ENCODE measurements around the gene CYP1A2.
"Not testable (repeated sequence)": the region's sequence is repeated elsewhere in the genome, so short reads cannot be mapped to it uniquely, and the experiment has no call there.

Gene CYP1A2

DNA sequence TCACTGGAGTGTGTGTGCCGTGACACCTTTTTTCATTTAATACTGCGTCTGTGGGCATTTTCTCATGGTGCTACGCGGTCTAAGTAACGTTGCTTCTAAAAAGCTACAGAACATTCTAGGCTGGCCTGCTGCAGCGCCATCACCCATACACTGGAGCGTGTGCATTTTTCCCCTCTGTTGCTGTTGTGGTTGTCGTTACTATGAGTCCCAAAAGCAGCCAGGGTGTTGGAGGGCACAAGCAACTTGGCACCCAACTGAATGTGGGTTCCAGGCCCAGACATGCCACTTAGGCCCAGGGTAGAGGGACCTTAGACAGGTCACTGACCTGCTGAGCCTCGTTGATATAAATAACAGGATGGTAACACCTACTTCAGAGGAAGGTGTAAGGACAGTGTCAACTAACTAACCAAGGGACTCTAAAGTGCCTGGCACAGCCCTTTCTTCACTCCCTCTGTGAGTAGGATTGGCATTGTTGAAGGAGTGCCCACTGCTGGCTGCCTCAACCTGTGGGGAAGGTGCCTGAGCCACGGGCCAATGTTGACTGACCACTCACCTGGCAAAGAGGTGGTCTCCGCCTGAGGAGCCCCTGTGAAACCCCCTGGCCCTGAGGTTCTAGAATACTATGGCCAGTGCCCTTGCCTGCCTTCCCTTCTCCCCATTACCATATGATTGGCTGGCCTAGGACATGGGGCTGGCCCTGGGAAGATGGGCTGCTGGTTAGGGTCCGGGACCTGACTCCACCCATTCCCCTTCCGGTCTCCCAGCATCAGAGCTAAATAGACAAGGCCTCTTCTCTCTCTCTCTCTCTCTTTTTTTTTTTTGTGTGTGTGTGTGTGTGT, 36.8 kb downstream of the CYP1A2 start:
- Mint-ChIP-seq H3K4me1 (ENCODE audit: low read depth) (peaks cover 83% of the 10 kb centered on the region), H3K36me3 (ENCODE audit: low read depth) (peaks cover 52% of the 10 kb centered on the region)
- intact Hi-C loops (cut with micrococcal nuclease): loop anchor here (2.0 to 5.0 kb wide), 2 partner anchors 15 to 667 kb away; partner anchors contain the start of gene SIN3A

DNA sequence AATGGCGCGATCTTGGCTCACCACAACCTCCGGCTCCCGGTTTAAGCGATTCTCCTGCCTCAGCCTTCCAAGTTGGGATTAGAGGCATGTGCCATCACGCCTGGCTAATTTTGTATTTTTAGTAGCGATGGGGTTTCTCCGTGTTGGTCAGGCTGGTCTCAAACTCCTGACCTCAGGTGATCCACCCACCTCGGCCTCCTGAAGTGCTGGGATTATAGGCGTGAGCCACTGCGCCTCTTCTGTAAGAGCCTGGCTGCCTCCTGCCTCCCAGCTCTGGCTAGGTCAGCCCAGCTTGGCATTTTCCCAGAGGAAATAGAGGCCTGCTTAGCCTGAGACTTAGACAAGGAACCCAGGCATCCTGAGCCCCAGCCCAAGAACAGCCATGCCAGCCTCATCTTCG, 37.4 kb downstream of the CYP1A2 start:
- peak overlapping the region; percentile 97 for H3K4me3 Mint-ChIP-seq
- H3K9me3 Mint-ChIP-seq, H3K27me3 Mint-ChIP-seq: not testable (repeated sequence)
- H3K27ac Mint-ChIP-seq: peak overlapping the region; percentile 93
- intact Hi-C loops (cut with micrococcal nuclease): loop anchor here (2.0 to 5.0 kb wide), 2 partner anchors 15 to 666 kb away; partner anchors contain the start of gene SIN3A
- peaks cover 82% of the 10 kb centered on the region for H3K4me1 Mint-ChIP-seq (ENCODE audit: low read depth)
- peaks cover 58% of the 10 kb centered on the region for H3K36me3 Mint-ChIP-seq (ENCODE audit: low read depth)

More for the DNA sequence above, 36.8 kb downstream of the CYP1A2 start:
- Mint-ChIP-seq H3K27ac (peak overlapping the region; percentile 93), H3K27me3 (no peaks in the 10 kb centered on the region), H3K9me3 (no peaks in the 10 kb centered on the region), H3K4me3 (peak overlapping the region; percentile 97)

DNA sequence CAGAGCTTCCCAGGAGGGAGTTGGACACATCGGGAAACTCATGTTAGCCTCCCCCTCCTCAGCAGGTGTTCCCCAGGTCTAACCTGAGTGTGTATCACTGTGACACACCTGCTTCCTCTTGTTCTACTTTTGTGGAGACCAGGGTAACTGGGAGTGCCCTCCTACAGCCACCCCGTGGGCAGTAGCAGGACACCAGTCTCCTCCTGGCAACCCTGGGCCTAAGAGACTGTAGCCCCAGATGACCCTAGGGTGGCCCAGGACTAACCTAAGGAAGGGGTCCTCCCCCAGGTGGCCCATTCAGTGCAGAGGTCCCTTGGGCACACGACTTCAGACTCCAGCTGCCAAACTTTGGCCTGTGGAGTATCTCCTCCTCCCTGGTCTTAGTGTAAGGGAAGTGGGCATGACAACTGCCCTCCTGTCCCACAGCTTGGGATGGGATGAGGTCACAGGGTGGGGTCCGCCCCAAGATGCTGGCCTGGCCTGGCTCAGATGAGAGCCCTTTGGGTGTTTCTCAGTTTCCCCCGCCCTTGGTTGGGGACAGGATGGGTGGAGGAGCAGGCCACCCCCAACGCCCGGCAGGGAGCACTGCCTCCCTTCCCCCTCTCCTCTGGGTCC, 38.0 kb downstream of the CYP1A2 start:
- Mint-ChIP-seq H3K9me3 (no peaks in the 10 kb centered on the region), H3K27me3 (no peaks in the 10 kb centered on the region), H3K36me3 (ENCODE audit: low read depth) (peaks cover 63% of the 10 kb centered on the region), H3K4me1 (ENCODE audit: low read depth) (peaks cover 82% of the 10 kb centered on the region), H3K4me3 (peak overlapping the region; percentile 97), H3K27ac (peak overlapping the region; percentile 93)
- intact Hi-C loops (cut with micrococcal nuclease): loop anchor here (2.0 to 5.0 kb wide), 2 partner anchors 14 to 666 kb away; partner anchors contain the start of gene SIN3A

DNA sequence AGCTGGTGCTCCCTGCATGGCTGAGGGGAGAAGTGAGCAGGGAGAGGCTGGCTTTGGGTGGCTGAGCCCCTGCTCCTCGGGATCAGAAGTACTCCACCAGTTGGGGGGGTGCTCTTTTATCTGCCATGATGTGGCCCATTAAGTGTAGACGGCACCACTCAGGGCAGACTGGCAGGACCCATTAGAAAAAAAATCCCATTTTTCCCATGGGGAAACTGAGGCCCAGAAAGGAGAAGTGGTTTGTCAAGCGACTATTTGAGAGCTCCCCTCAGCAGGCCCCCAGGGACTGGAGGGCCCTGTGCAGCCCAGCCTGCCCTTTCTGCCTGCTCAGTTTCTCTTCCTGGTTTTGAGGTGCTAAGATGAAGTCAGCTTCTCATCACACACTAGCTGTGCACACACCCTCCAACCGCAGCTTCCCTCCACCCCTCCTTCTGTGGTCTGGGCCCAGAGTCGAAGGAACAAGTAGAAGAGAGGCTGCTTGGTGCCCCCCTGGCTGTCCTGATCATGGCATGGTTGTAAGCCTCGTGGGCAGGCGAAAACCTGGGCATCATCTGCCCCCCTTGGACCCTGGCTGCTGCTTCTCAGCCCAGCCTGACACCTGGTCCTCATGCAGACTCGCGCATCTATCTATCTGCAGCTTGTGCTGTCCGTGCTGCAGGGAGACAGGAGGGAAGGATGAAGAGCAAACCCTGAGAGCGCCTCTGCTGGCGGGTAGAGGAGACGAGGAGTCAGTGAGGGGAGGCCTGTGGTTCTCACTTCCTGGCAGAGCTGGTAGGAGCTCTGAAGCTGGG, 38.8 kb downstream of the CYP1A2 start:
- Mint-ChIP-seq H3K27me3 (no peaks in the 10 kb centered on the region), H3K9me3 (no peaks in the 10 kb centered on the region), H3K36me3 (ENCODE audit: low read depth) (peaks cover 70% of the 10 kb centered on the region), H3K4me1 (ENCODE audit: low read depth) (peaks cover 90% of the 10 kb centered on the region), H3K4me3 (peak overlapping the region; percentile 97), H3K27ac (peak overlapping the region; percentile 93)
- intact Hi-C loops (cut with micrococcal nuclease): loop anchor here (2.0 to 5.0 kb wide), 2 partner anchors 13 to 665 kb away; partner anchors contain the start of gene SIN3A

DNA sequence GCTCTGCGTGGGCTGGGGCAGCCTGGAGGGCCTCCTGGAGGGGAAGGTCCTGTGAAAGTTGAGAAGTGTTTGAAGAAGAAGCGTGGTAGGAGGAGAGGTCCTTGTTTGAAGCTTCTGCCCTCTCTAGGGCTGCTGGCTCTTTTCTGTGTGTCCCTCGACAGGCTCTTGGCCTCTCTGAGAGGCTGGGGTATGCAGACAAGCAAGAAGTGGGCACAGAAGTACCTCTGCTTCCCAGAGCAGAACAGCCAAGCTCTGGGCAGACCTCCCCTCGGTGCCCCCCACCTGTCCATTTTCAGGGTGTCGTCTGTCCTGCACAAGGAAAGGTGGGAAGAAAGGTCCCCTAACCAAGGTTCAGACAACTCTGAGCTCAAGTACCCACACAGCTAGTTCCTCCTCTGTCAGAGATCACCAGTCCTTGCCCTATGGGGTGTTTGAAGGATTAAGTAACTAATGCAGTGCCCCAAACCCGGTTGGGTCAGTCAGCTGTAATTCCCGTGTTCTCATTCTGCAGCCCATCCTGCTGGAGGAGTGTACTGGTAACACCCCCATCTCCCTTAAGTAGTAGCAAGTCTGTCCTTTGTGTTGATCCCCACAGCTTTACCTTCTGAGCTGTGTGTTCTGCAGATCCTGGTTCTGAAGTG, 39.5 kb downstream of the CYP1A2 start:
- Mint-ChIP-seq H3K27me3 (no peaks in the 10 kb centered on the region), H3K27ac (peak overlapping the region; percentile 93), H3K4me1 (ENCODE audit: low read depth) (peaks cover 97% of the 10 kb centered on the region), H3K9me3 (no peaks in the 10 kb centered on the region), H3K36me3 (ENCODE audit: low read depth) (peaks cover 70% of the 10 kb centered on the region), H3K4me3 (peak overlapping the region; percentile 97)
- intact Hi-C loops (cut with micrococcal nuclease): loop anchor here (5.0 kb wide), 1 partner anchor 664 kb away; the partner anchor contains the start of gene SIN3A

DNA sequence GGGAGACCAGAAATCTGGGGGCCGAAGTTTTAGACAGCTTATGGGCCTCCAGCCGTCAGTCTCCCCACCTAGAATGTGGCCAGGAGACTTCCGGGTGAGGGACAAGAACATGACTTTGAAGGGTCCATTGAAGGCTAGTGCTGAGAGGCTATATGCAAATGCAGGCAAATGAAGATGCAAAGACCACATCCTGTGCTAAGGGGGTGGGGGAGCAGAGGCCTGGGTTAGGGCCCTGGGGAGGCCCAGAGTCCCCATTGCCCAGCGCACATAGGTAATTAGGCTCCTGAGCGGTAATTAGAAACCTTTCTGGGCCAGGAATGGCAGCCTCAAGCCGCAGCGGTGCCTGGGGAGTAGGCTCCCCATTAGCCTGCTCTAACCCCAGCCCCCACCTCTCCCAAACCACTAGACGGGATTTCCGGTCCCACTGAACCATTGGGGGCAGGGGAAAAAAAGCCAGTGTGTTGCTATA, 40.1 kb downstream of the CYP1A2 start:
- Mint-ChIP-seq H3K27me3 (no peaks in the 10 kb centered on the region), H3K4me3 (peak overlapping the region; percentile 97), H3K27ac (peak overlapping the region; percentile 93), H3K36me3 (ENCODE audit: low read depth) (peaks cover 70% of the 10 kb centered on the region), H3K4me1 (ENCODE audit: low read depth) (peaks cover 97% of the 10 kb centered on the region), H3K9me3 (no peaks in the 10 kb centered on the region)
- intact Hi-C loops (cut with micrococcal nuclease): loop anchor here (5.0 kb wide), 1 partner anchor 664 kb away; the partner anchor contains the start of gene SIN3A

DNA sequence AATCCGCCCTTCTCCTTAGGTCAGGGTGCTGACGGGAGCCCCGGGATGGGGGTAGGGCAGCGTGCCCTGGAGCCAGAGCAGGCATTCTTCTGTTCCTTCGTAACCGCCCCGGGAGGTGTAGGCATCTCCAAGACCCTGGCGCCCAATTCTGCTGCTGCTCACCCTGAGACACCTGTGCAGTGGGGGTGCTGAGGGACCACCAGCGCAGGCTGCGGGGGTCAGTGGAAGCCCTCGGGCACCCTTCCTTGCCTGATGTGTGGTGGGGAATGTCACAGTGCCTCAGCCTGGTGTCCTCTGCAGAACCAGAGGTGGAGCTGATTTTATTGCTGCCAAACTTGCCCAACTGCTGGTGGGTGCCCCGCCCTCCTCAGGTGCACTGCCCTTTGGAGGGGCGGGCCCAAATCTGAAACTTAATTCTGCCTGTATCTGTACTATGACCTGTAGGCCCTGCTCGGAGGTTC, 40.6 kb downstream of the CYP1A2 start:
- peak overlapping the region; percentile 93 for H3K27ac Mint-ChIP-seq
- H3K4me3 Mint-ChIP-seq: peak overlapping the region; percentile 97
- intact Hi-C loops (cut with micrococcal nuclease): loop anchor here (5.0 kb wide), 1 partner anchor 663 kb away; the partner anchor contains the start of gene SIN3A
- H3K4me1 Mint-ChIP-seq (ENCODE audit: low read depth): peaks cover 93% of the 10 kb centered on the region
- H3K9me3 Mint-ChIP-seq: no peaks in the 10 kb centered on the region
- H3K27me3 Mint-ChIP-seq: no peaks in the 10 kb centered on the region
- peaks cover 66% of the 10 kb centered on the region for H3K36me3 Mint-ChIP-seq (ENCODE audit: low read depth)

DNA sequence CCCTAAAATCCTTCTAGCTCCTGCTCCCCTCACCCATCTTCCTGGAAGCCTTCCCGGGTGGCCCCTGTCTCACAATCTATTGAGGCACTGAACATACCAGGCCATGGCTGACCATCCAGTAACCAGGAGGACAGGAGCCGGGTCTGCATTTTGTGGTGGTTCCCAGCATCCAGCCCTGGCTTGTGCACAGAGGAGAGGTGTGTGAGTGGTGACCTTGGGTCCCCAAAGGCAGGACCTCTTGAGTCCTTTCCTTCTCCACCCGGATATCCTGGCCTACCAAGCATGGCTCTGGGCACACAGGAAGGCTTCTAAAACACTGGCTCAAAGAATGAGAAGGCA, 41.1 kb downstream of the CYP1A2 start:
- Mint-ChIP-seq H3K27ac (peak overlapping the region; percentile 93), H3K4me3 (peak overlapping the region; percentile 97), H3K4me1 (ENCODE audit: low read depth) (peaks cover 93% of the 10 kb centered on the region), H3K27me3 (no peaks in the 10 kb centered on the region), H3K9me3 (no peaks in the 10 kb centered on the region), H3K36me3 (ENCODE audit: low read depth) (peaks cover 64% of the 10 kb centered on the region)
- intact Hi-C loops (cut with micrococcal nuclease): loop anchor here (5.0 kb wide), 1 partner anchor 663 kb away; the partner anchor contains the start of gene SIN3A

DNA sequence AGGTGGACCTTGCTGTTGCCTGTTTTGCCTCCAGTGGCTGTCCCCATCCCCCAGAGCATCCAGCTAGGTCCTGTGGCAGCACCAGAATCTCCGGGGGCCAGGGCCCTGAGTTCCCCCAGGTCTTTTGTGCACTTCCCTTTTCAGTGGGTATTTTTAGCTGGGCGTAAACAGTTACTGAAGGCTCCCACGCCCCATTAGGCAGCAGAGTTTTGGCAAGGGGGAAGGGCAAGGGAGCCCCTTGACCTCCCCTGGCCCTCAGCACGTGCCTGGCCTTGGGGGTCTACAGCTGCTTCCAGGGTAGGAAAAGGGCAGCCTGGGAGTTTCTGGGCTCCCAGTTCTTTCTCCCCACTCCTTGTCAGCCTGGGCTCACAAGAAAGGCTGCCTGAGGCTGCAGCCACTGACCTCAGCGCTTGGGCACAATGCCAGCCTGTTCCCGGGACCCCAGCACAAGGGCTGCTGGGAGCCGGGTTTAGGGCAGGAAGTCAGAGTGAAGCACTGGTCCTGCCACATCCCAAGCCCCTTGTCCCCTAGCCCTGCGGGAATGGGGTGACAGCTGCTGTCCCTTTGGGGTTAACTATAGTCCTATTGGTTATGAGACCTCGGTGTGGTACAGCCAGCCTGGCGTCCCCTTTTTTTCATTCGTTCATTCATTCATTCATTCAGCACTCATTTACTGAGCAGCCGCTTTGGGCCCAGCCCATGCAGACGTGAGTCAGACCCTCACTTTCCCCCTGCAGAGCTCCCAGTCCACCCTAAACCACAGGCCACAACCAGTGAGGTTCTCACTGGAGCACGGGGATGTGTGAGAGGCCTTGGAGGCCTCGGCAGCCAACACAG, 41.7 kb downstream of the CYP1A2 start:
- Mint-ChIP-seq H3K9me3 (no peaks in the 10 kb centered on the region), H3K4me1 (ENCODE audit: low read depth) (peaks cover 93% of the 10 kb centered on the region), H3K27ac (peak overlapping the region; percentile 93), H3K27me3 (no peaks in the 10 kb centered on the region), H3K36me3 (ENCODE audit: low read depth) (peaks cover 64% of the 10 kb centered on the region), H3K4me3 (peak overlapping the region; percentile 97)
- intact Hi-C loops (cut with micrococcal nuclease): no loop called here

DNA sequence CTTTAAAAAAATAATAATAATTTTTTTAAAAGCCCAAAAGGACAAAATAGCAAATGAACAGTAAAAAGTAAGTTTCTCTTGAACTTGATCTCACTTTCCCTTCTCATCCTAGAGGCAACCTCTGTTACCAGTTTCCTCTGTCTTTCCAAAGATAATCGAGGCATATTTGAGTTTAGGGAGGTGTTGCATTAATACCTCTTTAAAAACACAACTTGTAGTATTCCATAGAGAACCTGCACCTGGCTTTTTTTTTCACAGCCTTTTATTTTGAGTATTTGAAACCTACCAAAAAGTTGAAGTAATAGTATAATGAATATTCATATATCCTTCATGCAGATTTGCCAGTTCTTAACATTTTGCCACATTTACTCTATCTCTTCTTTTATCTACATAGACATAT, 42.4 kb downstream of the CYP1A2 start:
- Mint-ChIP-seq H3K4me3 (no peak overlapping the region), H3K27ac (peak overlapping the region; percentile 93), H3K9me3 (no peaks in the 10 kb centered on the region), H3K36me3 (ENCODE audit: low read depth) (peaks cover 64% of the 10 kb centered on the region), H3K27me3 (no peaks in the 10 kb centered on the region), H3K4me1 (ENCODE audit: low read depth) (peaks cover 93% of the 10 kb centered on the region)
- intact Hi-C loops (cut with micrococcal nuclease): no loop called here

DNA sequence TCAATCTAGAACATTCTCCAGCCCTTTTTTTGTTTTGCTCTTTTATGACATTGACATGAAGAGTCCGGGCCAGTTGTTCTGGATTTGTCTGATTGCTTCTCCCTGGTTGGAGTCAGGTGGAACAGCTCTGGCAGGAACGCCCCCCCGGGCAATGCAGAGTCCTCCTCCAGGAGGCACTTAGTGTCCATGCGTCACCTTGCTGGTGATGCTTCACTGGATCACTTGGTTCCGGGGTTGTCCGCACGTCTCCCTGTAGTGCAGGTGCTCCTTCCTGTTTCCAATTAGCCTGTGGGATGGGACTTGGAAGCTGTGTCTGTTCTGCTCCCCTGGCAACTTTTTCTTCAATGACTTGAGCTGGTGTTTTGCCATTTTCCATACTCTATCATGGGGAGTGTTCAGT, 43.0 kb downstream of the CYP1A2 start:
- Mint-ChIP-seq H3K36me3 (ENCODE audit: low read depth) (peaks cover 69% of the 10 kb centered on the region), H3K27ac (peak overlapping the region; percentile 45), H3K27me3 (no peaks in the 10 kb centered on the region), H3K4me1 (ENCODE audit: low read depth) (peaks cover 91% of the 10 kb centered on the region), H3K4me3 (peak overlapping the region; percentile 41), H3K9me3 (no peaks in the 10 kb centered on the region)
- intact Hi-C loops (cut with micrococcal nuclease): no loop called here

DNA sequence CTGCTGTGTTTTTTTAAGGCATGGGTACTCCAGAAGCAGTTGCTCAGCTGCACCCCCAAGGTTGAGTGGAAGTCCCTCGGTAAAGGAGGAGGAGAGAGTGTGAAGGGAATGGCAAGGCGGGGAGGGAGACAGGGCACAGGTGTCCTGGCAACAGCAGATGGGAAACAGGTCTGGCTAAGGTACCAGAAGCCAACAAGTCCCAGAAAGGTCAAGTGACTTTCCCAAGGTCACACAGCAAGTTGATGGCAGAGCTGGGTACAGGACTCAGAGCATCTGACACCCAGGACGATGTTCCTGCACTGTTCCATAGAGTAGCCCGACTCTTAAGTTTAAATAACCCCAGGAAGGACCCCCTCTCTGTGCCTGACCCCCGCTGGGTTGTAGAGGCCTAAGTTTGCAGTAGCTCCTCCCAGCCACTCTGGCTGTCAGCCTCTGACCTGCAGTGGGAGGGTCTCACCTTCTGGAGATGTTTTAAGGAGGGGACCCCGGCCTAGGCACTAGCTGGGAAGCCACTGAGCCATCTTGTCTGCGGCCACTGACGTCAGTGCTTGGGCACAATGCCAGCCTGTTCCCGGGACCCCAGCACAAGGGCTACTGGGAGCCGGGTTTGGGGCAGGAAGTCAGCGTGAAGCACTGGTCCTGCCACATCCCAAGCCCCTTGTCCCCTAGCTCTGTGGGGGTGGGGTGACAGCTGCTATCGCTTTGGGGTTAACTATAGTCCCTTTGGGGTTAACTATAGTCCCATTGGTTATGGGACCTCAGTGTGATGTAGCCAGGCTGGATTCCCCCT, 43.8 kb downstream of the CYP1A2 start:
- Mint-ChIP-seq H3K27me3 (no peaks in the 10 kb centered on the region), H3K36me3 (ENCODE audit: low read depth) (peaks cover 74% of the 10 kb centered on the region), H3K4me3 (peak overlapping the region; percentile 41), H3K4me1 (ENCODE audit: low read depth) (peaks cover 89% of the 10 kb centered on the region), H3K9me3 (no peaks in the 10 kb centered on the region), H3K27ac (peak overlapping the region; percentile 45)
- intact Hi-C loops (cut with micrococcal nuclease): no loop called here

All from dendritic cell treated with granulocyte-macrophage colony-stimulating factor and Interleukin-4, amounts not matched to agents 40 ng/mL and 50 ng/mL, for 4 days (primary cell).